SK-N-MC (cell line): ENCODE data around the gene MAEL.

Source experiments
- EZH2 ChIP-seq: fragments of 200-600 bp; sonication (generic); IDR thresholded peaks from one replicate; pipeline ENCODE4 v1.6.1; 2017; ENCODE audit warnings: antibody characterized with exemption
- FOXP2 ChIP-seq: optimal IDR thresholded peaks from 2 replicates; pipeline ENCODE3; 2011; ENCODE audit warnings: mild to moderate bottlenecking, moderate library complexity; ENCODE audit not compliant: insufficient read depth; ENCODE audit errors: extremely low read length, control extremely low read depth
- POLR2AphosphoS5 ChIP-seq: IDR thresholded peaks from 2 replicates; pipeline ENCODE4 v1.6.1; 2012; ENCODE audit warnings: mild to moderate bottlenecking, low read depth, low read length, borderline replicate concordance

- TF ChIP-seq EZH2 (no peak), POLR2AphosphoS5 (no peak), FOXP2 (no peak)
Observed at GRCh38 chr1:166972826-166973225, 16.3 kb upstream of the MAEL start.
